DOHH2 (cell line): ENCODE data around the gene RAMP1.

Experiments used
- CTCF ChIP-seq: fragments of 200-600 bp; sonication (generic); IDR thresholded peaks from one replicate; pipeline ENCODE4 v1.5.1; 2014; ENCODE audit warnings: antibody characterized with exemption, mild to moderate bottlenecking, low read depth, low read length; ENCODE audit not compliant: poor library complexity, severe bottlenecking
- EZH2phosphoT487 ChIP-seq: fragments of 200-600 bp; sonication (generic); IDR thresholded peaks from 2 replicates; pipeline ENCODE4 v1.6.1; 2017; ENCODE audit warnings: borderline replicate concordance, mild to moderate bottlenecking, antibody characterized with exemption, low read length, moderate library complexity, mixed read lengths

DNA sequence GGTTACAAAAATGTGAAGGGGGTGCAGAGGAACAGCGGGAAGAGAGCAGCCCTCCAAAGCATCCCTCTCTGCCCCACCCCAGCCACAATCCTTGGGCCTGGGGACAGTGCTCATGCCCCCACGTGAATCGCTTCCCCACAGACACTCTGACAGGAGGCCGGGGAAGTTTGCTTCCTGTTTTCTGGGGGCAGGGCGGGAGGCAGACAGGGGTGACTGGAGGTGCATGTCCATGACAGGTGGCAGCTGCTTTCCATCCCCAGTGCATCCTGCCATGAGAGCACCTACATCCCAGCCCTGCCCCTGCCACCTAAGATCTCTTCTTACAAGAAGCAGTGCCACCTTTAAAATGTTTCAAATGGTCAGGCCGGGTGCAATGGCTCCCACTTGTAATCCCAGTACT lies 60.2 kb downstream of the RAMP1 start:
- TF ChIP-seq CTCF, result no peak
- TF ChIP-seq EZH2phosphoT487, result no peak
